B cell (primary cell): ENCODE measurements around the gene AAMP.

Source experiments
- EZH2 ChIP-seq: IDR thresholded peaks from 2 replicates; pipeline ENCODE4 v1.6.1; 2012; ENCODE audit warnings: borderline replicate concordance, low read depth, mild to moderate bottlenecking, moderate library complexity, low read length; ENCODE audit not compliant: insufficient read depth, poor library complexity, severe bottlenecking
- TF ChIP-seq, protein P1 (sequence below): fragments of 200-600 bp; IDR thresholded peaks from one replicate; pipeline ENCODE4 v1.8.0; 2022; ENCODE audit warnings: antibody characterized with exemption, mild to moderate bottlenecking

- TF ChIP-seq, protein P1, sequence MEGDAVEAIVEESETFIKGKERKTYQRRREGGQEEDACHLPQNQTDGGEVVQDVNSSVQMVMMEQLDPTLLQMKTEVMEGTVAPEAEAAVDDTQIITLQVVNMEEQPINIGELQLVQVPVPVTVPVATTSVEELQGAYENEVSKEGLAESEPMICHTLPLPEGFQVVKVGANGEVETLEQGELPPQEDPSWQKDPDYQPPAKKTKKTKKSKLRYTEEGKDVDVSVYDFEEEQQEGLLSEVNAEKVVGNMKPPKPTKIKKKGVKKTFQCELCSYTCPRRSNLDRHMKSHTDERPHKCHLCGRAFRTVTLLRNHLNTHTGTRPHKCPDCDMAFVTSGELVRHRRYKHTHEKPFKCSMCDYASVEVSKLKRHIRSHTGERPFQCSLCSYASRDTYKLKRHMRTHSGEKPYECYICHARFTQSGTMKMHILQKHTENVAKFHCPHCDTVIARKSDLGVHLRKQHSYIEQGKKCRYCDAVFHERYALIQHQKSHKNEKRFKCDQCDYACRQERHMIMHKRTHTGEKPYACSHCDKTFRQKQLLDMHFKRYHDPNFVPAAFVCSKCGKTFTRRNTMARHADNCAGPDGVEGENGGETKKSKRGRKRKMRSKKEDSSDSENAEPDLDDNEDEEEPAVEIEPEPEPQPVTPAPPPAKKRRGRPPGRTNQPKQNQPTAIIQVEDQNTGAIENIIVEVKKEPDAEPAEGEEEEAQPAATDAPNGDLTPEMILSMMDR: no peak
- no peak for TF ChIP-seq EZH2
Measured at GRCh38 chr2:218312267-218312756, 42.4 kb upstream of the AAMP start.
